Liver (tissue), 9 donors: ENCODE measurements around the gene NAXE. TPM values are rescaled to one million over a fixed set of nuclear protein-coding genes. Genes with fewer than 3 reads are reported as not detected.

Experiments used
- DNase-seq: peaks from one replicate; pipeline ENCODE4 v3.0.0-alpha.2; 2017; ENCODE audit warnings: low spot score
- H3K27ac ChIP-seq, 2 donors: one replicate each; pipeline ENCODE4 v1.7.0; 2013; ENCODE audit warnings: inconsistent platforms in 2 of 2, low read length in 2 of 2, control low read depth in 1 of 2, low read depth in 1 of 2, mild to moderate bottlenecking in 1 of 2
- H3K27me3 ChIP-seq, 4 donors: one replicate each; pipeline versions ENCODE4 v1.6.1 to v1.7.0; 2013; ENCODE audit warnings: low read length in 3 of 4, inconsistent platforms in 1 of 4, mild to moderate bottlenecking in 1 of 4, moderate library complexity in 1 of 4; ENCODE audit not compliant: control insufficient read depth in 4 of 4, insufficient read depth in 4 of 4
- H3K36me3 ChIP-seq, 4 donors: one replicate each; pipeline versions ENCODE4 v1.6.1 to v1.7.0; 2013; ENCODE audit warnings: low read length in 3 of 4, mild to moderate bottlenecking in 3 of 4, low read depth in 1 of 4, moderate library complexity in 1 of 4; ENCODE audit not compliant: control insufficient read depth in 4 of 4, insufficient read depth in 3 of 4
- H3K4me1 ChIP-seq, 4 donors: one replicate each; pipeline versions ENCODE4 v1.6.1 to v1.7.0; 2013; ENCODE audit warnings: low read length in 3 of 4, mild to moderate bottlenecking in 3 of 4, moderate library complexity in 1 of 4; ENCODE audit not compliant: control insufficient read depth in 4 of 4, insufficient read depth in 4 of 4
- H3K4me3 ChIP-seq, 3 donors: one replicate each; pipeline versions ENCODE4 v1.6.1 to v1.7.0; 2013; ENCODE audit warnings: low read length in 3 of 3, control low read depth in 1 of 3, low read depth in 1 of 3, mild to moderate bottlenecking in 1 of 3
- H3K9ac ChIP-seq, 2 donors: one replicate each; pipeline ENCODE4 v1.7.0; 2013; ENCODE audit warnings: low read length in 2 of 2, mild to moderate bottlenecking in 2 of 2, moderate library complexity in 2 of 2, control low read depth in 1 of 2, low read depth in 1 of 2
- H3K9me3 ChIP-seq, 4 donors: one replicate each; pipeline versions ENCODE4 v1.6.1 to v1.7.0; 2013; ENCODE audit warnings: low read length in 3 of 4; ENCODE audit not compliant: control insufficient read depth in 4 of 4
- CTCF ChIP-seq: fragments of 150-350 bp; IDR thresholded peaks from 2 replicates; pipeline ENCODE4 v1.5.1; 2017; ENCODE audit warnings: improper control_type of control experiment, low read depth, low read length; ENCODE audit not compliant: missing input control
- EGR1 ChIP-seq, 2 donors: IDR thresholded peaks; 2 replicates each; pipeline ENCODE4 v1.6.1; 2016 to 2018; ENCODE audit warnings: antibody characterized with exemption in 2 of 2, low read depth in 2 of 2
- FOXA1 ChIP-seq: IDR thresholded peaks from 2 replicates; pipeline ENCODE4 v1.6.1; 2016; ENCODE audit warnings: antibody characterized with exemption
- FOXA2 ChIP-seq: IDR thresholded peaks from 2 replicates; pipeline ENCODE4 v1.6.1; 2016; ENCODE audit warnings: antibody characterized with exemption
- GABPA ChIP-seq, 2 donors: IDR thresholded peaks in 1 of 2; conservative IDR thresholded peaks in 1 of 2; 2 replicates each; pipeline ENCODE4 v1.6.1; 2016; ENCODE audit warnings: antibody characterized with exemption in 2 of 2, mild to moderate bottlenecking in 1 of 2, moderate library complexity in 1 of 2
- HNF4A ChIP-seq, 2 donors: conservative IDR thresholded peaks; 2 replicates each; pipeline ENCODE4 v1.6.1; 2016; ENCODE audit warnings: antibody characterized with exemption in 2 of 2, mild to moderate bottlenecking in 2 of 2
- HNF4G ChIP-seq: IDR thresholded peaks from 2 replicates; pipeline ENCODE4 v1.6.1; 2016; ENCODE audit warnings: antibody characterized with exemption
- JUND ChIP-seq, 2 donors: IDR thresholded peaks; 2 replicates each; pipeline ENCODE4 v1.6.1; 2016; ENCODE audit warnings: antibody characterized with exemption in 2 of 2
- NR2F2 ChIP-seq: IDR thresholded peaks from 2 replicates; pipeline ENCODE4 v1.6.1; 2016; ENCODE audit warnings: antibody characterized with exemption
- RAD21 ChIP-seq, 2 donors: IDR thresholded peaks; 2 replicates each; pipeline ENCODE4 v1.6.1; 2016; ENCODE audit warnings: antibody characterized with exemption in 2 of 2, mild to moderate bottlenecking in 2 of 2
- RXRA ChIP-seq, 2 donors: IDR thresholded peaks; 2 replicates each; pipeline ENCODE4 v1.6.1; 2017 to 2018; ENCODE audit warnings: antibody characterized with exemption in 2 of 2, mild to moderate bottlenecking in 1 of 2
- SP1 ChIP-seq: IDR thresholded peaks from 2 replicates; pipeline ENCODE4 v1.6.1; 2018; ENCODE audit warnings: antibody characterized with exemption, mild to moderate bottlenecking
- TAF1 ChIP-seq: conservative IDR thresholded peaks from 2 replicates; pipeline ENCODE4 v1.6.1; 2016; ENCODE audit warnings: antibody characterized with exemption, mild to moderate bottlenecking
- YY1 ChIP-seq: IDR thresholded peaks from 2 replicates; pipeline ENCODE4 v1.6.1; 2016; ENCODE audit warnings: antibody characterized with exemption, mild to moderate bottlenecking
- WGBS: extraction: QIAGEN DNeasy Blood & Tissue Kit; methylation state at CpG from one replicate; pipeline ENCODE4 v1.1.7; 2013; 5-methylcytosine and 5-hydroxymethylcytosine counted together
- polyA plus RNA-seq, 2 donors: library from polyadenylated mRNA; stranded (reverse) in 1 of 2; unstranded in 1 of 2; fragments of 200-250 nt in 1 of 2; fragments of >200 nt in 1 of 2; fragmentation: Nextera tagmentation in 1 of 2; extraction: Ambion mirVana in 1 of 2; gene quantifications; one replicate each; pipeline versions ENCODE4 v1.2.1 to v1.2.3, GENCODE V29; 2013 to 2015
- total RNA-seq, 2 donors: library from RNA; depleted of rRNA; stranded (reverse); fragments of >200 nt; gene quantifications; one replicate each; pipeline ENCODE4 v1.2.3, GENCODE V29; 2014
- TF ChIP-seq, protein P1 (sequence below): IDR thresholded peaks from 2 replicates; pipeline ENCODE4 v1.6.1; 2016; ENCODE audit warnings: antibody characterized with exemption
- TF ChIP-seq, protein P2 (sequence below): IDR thresholded peaks from 2 replicates; pipeline ENCODE4 v1.6.1; 2016; ENCODE audit warnings: antibody characterized with exemption, mild to moderate bottlenecking
- TF ChIP-seq, protein P3 (sequence below): IDR thresholded peaks from 2 replicates; pipeline ENCODE4 v1.6.1; 2016; ENCODE audit warnings: antibody characterized with exemption
- TF ChIP-seq, protein P4 (sequence below): IDR thresholded peaks from 2 replicates; pipeline ENCODE4 v1.6.1; 2016; ENCODE audit warnings: antibody characterized with exemption
- donor health status: healthy.
- donor health status: healthy.
- donor health status: healthy.
- donor health status: healthy.
- donor health status: healthy.

Gene NAXE
- total and polyA plus RNA-seq, 4 donors = 20.6 to 73.8 (median 46.9) TPM

- no peak overlapping the region for H3K9ac ChIP-seq
- H3K36me3 ChIP-seq = peaks cover 6 to 28% (median 13%) of the 10 kb centered on the region in 4 donors
- TF ChIP-seq FOXA1 = no peak
- H3K4me1 ChIP-seq = peaks cover 5 to 16% (median 11%) of the 10 kb centered on the region in 4 donors
- H3K9me3 ChIP-seq = no peaks in the 10 kb centered on the region
- H3K27me3 ChIP-seq = no peaks in the 10 kb centered on the region
- H3K27ac ChIP-seq = no peak overlapping the region
- no peak for DNase-seq
- WGBS = 80% methylated on average over 3 of the region's 3 CpGs
- no peak overlapping the region for H3K4me3 ChIP-seq
Measured at GRCh38 chr1:156599811-156600210, 8.2 kb downstream of the NAXE start.

DNA sequence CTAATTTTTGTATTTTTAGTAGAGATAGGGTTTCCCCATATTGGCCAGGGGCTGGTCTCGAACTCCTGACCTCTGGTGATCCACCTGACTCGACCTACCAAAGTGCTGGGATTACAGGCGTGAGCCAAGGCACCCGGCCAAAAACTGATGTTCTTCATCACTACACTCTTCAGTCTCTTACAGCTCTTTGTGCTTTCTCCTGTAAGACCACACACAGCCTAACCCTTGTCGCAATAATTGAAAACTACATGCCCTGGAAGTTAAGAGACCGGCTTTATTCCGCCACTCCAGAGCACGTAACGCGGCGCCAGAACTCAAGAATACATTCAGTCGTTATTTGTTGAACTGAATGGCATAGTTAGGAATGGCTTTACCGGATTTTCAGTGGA is 9.2 kb downstream of the NAXE start:
- DNase-seq = no peak
- WGBS = 3% methylated on average over 13 of the region's 13 CpGs

DNA sequence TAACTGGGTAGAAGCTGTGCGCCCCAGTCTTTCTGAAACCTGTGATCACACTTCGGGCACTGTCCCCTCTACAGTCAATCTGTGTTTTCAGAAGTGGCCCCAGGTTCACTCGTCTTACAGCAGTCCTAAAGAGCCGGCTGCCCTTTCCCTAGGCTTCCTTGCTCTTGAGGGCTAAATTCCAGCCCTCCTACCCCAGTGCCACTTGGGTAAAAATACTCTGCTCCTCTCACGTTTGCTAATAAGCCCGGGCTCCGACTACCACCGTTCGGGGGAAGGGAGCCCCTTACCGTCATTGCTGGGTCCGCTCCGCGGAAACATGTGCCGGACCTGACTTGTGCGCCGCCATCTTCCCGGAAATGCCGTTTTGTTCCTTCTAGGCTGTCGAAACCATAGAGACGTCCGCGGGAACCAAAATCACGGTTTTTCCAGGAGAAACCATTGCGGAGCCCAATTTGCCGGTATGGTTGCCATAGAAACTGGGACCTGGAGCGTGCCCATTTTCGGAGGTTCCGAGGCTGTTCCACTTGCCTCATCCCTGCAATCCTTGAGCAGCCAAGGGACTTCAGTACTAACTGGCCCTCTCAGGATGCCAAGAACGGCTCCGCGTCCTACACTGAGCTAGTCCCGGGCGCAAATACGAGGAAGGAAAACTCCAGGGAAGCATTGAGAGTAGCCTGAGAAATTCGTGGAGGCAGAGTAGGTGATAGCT is 9.7 kb downstream of the NAXE start, which contains the start of gene GPATCH4:
TSS of gene GPATCH4 (minus strand) at position 358 of the 709 bp plus-strand sequence.
- peaks cover 2 to 20% (median 6%) of the 10 kb centered on the region in 4 donors for H3K36me3 ChIP-seq
- H3K4me3 ChIP-seq = peak within 1 kb of the TSS; percentile 65 to 80 (median 79)
- DNase-seq = peak; percentile 62
- H3K9ac ChIP-seq = peak within 1 kb of the TSS; percentile 21 to 77
- no peak for TF ChIP-seq CTCF
- TF ChIP-seq GABPA (IDR thresholded peaks at IDR 0.05 in 1 of 2, conservative IDR thresholded peaks at IDR 0.05 in 1 of 2) = peak; percentile 63 to 87
- TF ChIP-seq FOXA2 = no peak
- no peak for TF ChIP-seq RXRA (IDR thresholded peaks at IDR 0.05)
- TF ChIP-seq FOXA1 = no peak
- TF ChIP-seq, protein P1, sequence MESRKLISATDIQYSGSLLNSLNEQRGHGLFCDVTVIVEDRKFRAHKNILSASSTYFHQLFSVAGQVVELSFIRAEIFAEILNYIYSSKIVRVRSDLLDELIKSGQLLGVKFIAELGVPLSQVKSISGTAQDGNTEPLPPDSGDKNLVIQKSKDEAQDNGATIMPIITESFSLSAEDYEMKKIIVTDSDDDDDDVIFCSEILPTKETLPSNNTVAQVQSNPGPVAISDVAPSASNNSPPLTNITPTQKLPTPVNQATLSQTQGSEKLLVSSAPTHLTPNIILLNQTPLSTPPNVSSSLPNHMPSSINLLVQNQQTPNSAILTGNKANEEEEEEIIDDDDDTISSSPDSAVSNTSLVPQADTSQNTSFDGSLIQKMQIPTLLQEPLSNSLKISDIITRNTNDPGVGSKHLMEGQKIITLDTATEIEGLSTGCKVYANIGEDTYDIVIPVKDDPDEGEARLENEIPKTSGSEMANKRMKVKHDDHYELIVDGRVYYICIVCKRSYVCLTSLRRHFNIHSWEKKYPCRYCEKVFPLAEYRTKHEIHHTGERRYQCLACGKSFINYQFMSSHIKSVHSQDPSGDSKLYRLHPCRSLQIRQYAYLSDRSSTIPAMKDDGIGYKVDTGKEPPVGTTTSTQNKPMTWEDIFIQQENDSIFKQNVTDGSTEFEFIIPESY = peak; percentile 40
- TF ChIP-seq EGR1 (IDR thresholded peaks at IDR 0.05; ENCODE audit: low read depth in 2 of 2) = no peak
- no peak for TF ChIP-seq HNF4G
- TF ChIP-seq TAF1 = peak; percentile 44
- TF ChIP-seq JUND (IDR thresholded peaks at IDR 0.05) = no peak
- TF ChIP-seq SP1 = no peak
- TF ChIP-seq NR2F2 = no peak
- peak; percentile 99 for TF ChIP-seq YY1
- TF ChIP-seq RAD21 (IDR thresholded peaks at IDR 0.05) = peak in 1 of 2 donors; percentile 36
- TF ChIP-seq, protein P2, sequence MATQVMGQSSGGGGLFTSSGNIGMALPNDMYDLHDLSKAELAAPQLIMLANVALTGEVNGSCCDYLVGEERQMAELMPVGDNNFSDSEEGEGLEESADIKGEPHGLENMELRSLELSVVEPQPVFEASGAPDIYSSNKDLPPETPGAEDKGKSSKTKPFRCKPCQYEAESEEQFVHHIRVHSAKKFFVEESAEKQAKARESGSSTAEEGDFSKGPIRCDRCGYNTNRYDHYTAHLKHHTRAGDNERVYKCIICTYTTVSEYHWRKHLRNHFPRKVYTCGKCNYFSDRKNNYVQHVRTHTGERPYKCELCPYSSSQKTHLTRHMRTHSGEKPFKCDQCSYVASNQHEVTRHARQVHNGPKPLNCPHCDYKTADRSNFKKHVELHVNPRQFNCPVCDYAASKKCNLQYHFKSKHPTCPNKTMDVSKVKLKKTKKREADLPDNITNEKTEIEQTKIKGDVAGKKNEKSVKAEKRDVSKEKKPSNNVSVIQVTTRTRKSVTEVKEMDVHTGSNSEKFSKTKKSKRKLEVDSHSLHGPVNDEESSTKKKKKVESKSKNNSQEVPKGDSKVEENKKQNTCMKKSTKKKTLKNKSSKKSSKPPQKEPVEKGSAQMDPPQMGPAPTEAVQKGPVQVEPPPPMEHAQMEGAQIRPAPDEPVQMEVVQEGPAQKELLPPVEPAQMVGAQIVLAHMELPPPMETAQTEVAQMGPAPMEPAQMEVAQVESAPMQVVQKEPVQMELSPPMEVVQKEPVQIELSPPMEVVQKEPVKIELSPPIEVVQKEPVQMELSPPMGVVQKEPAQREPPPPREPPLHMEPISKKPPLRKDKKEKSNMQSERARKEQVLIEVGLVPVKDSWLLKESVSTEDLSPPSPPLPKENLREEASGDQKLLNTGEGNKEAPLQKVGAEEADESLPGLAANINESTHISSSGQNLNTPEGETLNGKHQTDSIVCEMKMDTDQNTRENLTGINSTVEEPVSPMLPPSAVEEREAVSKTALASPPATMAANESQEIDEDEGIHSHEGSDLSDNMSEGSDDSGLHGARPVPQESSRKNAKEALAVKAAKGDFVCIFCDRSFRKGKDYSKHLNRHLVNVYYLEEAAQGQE = peak; percentile 63
- TF ChIP-seq, protein P3, sequence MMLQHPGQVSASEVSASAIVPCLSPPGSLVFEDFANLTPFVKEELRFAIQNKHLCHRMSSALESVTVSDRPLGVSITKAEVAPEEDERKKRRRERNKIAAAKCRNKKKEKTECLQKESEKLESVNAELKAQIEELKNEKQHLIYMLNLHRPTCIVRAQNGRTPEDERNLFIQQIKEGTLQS = peak; percentile 36
- TF ChIP-seq, protein P4, sequence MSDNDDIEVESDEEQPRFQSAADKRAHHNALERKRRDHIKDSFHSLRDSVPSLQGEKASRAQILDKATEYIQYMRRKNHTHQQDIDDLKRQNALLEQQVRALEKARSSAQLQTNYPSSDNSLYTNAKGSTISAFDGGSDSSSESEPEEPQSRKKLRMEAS = peak; percentile 99
- no peak for TF ChIP-seq HNF4A (conservative IDR thresholded peaks at IDR 0.05)
- WGBS = under 1% methylated on average over 35 of the region's 35 CpGs
- H3K27me3 ChIP-seq = no peaks in the 10 kb centered on the region
- H3K9me3 ChIP-seq = no peaks in the 10 kb centered on the region
- H3K27ac ChIP-seq = peak within 1 kb of the TSS; percentile 42 to 54
- peaks cover 5 to 16% (median 11%) of the 10 kb centered on the region in 4 donors for H3K4me1 ChIP-seq

More for the DNA sequence above, 9.2 kb downstream of the NAXE start:
- Histone ChIP-seq H3K4me1 (peaks cover 5 to 16% (median 11%) of the 10 kb centered on the region in 4 donors), H3K27me3 (no peaks in the 10 kb centered on the region), H3K27ac (peak overlapping the region; percentile 42 to 54), H3K4me3 (peak overlapping the region; percentile 65 to 80 (median 79)), H3K9me3 (no peaks in the 10 kb centered on the region), H3K36me3 (peaks cover 3 to 24% (median 9%) of the 10 kb centered on the region in 4 donors), H3K9ac (peak overlapping the region; percentile 21 to 24)
- no peak for TF ChIP-seq RXRA (IDR thresholded peaks at IDR 0.05)
- no peak for TF ChIP-seq GABPA (IDR thresholded peaks at IDR 0.05 in 1 of 2, conservative IDR thresholded peaks at IDR 0.05 in 1 of 2)
- TF ChIP-seq HNF4A (conservative IDR thresholded peaks at IDR 0.05) = no peak
- no peak for TF ChIP-seq FOXA2
